Measurements from ENCODE around the gene ATPAF2. TPM values are rescaled to one million over a fixed set of nuclear protein-coding genes. Genes with fewer than 3 reads are reported as not detected.

ATPAF2 gene
- total RNA-seq, 3 donors from 2014 or later (not counting 1 experiment from before 2014, with no cell fraction given), result 31.4 to 43.4 (median 41.5) TPM

DNA sequence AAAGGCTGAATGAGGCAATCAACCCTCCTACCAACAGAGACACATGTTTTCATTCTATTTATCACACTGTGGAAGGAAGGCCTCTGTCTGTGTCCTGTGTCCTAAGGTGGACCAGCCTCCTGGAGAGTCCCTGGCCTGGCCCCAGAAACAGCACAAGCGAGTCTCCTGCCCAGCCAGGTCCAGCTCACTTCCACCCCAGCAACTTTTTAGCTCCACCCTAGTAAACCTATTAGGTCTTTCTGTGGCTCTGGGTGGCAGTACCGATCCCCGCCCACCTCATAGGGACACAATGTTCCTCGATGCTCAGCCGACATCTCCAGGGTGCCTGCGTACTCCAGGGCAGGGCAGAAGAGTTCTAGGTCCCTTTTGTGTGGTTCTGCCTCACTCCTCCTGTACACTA lies 55.6 kb downstream of the ATPAF2 start:
- ATAC-seq, result no peak

DNA sequence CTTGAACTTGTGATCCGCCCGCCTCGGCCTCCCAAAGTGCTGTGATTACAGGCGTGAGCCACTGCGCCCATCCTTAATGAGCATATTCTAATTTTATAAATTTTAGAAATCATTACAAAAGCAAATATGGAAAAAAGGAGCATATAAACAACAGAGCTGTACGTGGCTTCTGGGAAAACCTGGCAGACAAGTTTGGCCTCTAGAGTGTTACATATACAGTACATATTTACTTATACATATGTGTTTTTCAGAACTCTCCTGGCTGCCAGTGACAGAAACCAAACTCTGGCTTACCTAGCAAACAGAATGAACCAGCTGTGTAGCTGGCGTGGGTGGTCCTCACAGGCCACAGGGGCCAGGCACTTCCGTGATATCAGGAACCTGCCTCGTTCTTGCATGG lies 56.2 kb downstream of the ATPAF2 start:
- WGBS (ENCODE audit: insufficient coverage), result 91% methylated on average over 8 of the region's 9 CpGs
- Mint-ChIP-seq H3K27me3 (ENCODE audit: low read depth in 2 of 2) (no peaks in the 10 kb centered on the region), H3K4me3 (no peak overlapping the region), H3K27ac (no peak overlapping the region), H3K36me3 (no peaks in the 10 kb centered on the region), H3K4me1 (no peaks in the 10 kb centered on the region), H3K9me3 (no peaks in the 10 kb centered on the region)
- Histone ChIP-seq H3K27me3 (ENCODE audit: control insufficient read depth, insufficient read depth, low read length) (no peaks in the 10 kb centered on the region), H3K36me3 (ENCODE audit: control insufficient read depth, insufficient read depth, low read length) (no peaks in the 10 kb centered on the region), H3K27ac (ENCODE audit: low read length) (no peak overlapping the region), H3K4me3 (ENCODE audit: low read length) (no peak overlapping the region), H3K9me3 (ENCODE audit: control insufficient read depth, insufficient read depth, low read length) (no peaks in the 10 kb centered on the region), H3K4me1 (ENCODE audit: control insufficient read depth, insufficient read depth, low read length) (no peaks in the 10 kb centered on the region)
- DNase-seq, result no peak
- TF ChIP-seq, protein P1, sequence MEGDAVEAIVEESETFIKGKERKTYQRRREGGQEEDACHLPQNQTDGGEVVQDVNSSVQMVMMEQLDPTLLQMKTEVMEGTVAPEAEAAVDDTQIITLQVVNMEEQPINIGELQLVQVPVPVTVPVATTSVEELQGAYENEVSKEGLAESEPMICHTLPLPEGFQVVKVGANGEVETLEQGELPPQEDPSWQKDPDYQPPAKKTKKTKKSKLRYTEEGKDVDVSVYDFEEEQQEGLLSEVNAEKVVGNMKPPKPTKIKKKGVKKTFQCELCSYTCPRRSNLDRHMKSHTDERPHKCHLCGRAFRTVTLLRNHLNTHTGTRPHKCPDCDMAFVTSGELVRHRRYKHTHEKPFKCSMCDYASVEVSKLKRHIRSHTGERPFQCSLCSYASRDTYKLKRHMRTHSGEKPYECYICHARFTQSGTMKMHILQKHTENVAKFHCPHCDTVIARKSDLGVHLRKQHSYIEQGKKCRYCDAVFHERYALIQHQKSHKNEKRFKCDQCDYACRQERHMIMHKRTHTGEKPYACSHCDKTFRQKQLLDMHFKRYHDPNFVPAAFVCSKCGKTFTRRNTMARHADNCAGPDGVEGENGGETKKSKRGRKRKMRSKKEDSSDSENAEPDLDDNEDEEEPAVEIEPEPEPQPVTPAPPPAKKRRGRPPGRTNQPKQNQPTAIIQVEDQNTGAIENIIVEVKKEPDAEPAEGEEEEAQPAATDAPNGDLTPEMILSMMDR (IDR thresholded peaks at IDR 0.05), result no peak
- ATAC-seq, result no peak
- intact Hi-C loops (cut with micrococcal nuclease), result no loop called here

More for the DNA sequence above, 55.6 kb downstream of the ATPAF2 start:
- no peaks in the 10 kb centered on the region for H3K4me1 ChIP-seq (ENCODE audit: control insufficient read depth, insufficient read depth, low read length)
- H3K9me3 ChIP-seq (ENCODE audit: control insufficient read depth, insufficient read depth, low read length), result no peaks in the 10 kb centered on the region
- H3K27me3 Mint-ChIP-seq (ENCODE audit: low read depth in 2 of 2), result no peaks in the 10 kb centered on the region
- H3K4me1 Mint-ChIP-seq, result no peaks in the 10 kb centered on the region
- H3K36me3 Mint-ChIP-seq, result no peaks in the 10 kb centered on the region
- H3K27me3 ChIP-seq (ENCODE audit: control insufficient read depth, insufficient read depth, low read length), result no peaks in the 10 kb centered on the region
- TF ChIP-seq, protein P1 (IDR thresholded peaks at IDR 0.05), result no peak
- DNase-seq, result no peak
- no peak overlapping the region for H3K4me3 Mint-ChIP-seq
- 94% methylated on average over 6 of the region's 6 CpGs for WGBS (ENCODE audit: insufficient coverage)
- H3K9me3 Mint-ChIP-seq, result no peaks in the 10 kb centered on the region
- H3K4me3 ChIP-seq (ENCODE audit: low read length), result no peak overlapping the region
- H3K36me3 ChIP-seq (ENCODE audit: control insufficient read depth, insufficient read depth, low read length), result no peaks in the 10 kb centered on the region
- intact Hi-C loops (cut with micrococcal nuclease), result no loop called here
- H3K27ac Mint-ChIP-seq, result no peak overlapping the region
- H3K27ac ChIP-seq (ENCODE audit: low read length), result no peak overlapping the region

DNA sequence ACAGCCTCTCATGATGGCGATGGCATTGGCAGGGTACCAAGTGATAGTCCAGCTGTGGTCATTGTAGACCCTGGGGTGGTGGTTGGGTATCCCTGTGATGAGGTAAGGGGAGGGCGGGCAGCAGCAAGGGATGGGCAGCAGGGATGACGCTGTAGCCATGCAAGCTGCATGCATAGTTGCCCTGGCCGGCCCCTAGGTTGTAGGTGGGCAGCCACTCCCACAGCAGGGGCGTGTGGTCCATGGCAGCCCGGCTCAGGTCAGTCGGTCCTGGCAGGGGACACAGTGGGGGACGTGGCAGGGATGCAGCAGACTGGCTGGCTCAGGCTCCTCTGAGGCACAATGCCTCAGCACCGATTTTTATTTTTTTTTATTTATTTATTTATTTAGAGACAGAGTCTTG lies 57.6 kb downstream of the ATPAF2 start:
- ATAC-seq (no peak), DNase-seq (no peak)
- TF ChIP-seq, protein P1 (IDR thresholded peaks at IDR 0.05), result no peak
- Mint-ChIP-seq H3K9me3 (no peaks in the 10 kb centered on the region), H3K4me1 (no peaks in the 10 kb centered on the region), H3K27ac (no peak overlapping the region), H3K4me3 (no peak overlapping the region), H3K36me3 (no peaks in the 10 kb centered on the region), H3K27me3 (ENCODE audit: low read depth in 2 of 2) (no peaks in the 10 kb centered on the region)
- H3K4me1 ChIP-seq (ENCODE audit: control insufficient read depth, insufficient read depth, low read length), result no peaks in the 10 kb centered on the region
- no peak overlapping the region for H3K27ac ChIP-seq (ENCODE audit: low read length)
- intact Hi-C loops (cut with micrococcal nuclease), result no loop called here
- no peak overlapping the region for H3K4me3 ChIP-seq (ENCODE audit: low read length)
- no peaks in the 10 kb centered on the region for H3K27me3 ChIP-seq (ENCODE audit: control insufficient read depth, insufficient read depth, low read length)
- WGBS (ENCODE audit: insufficient coverage), result 92% methylated on average over 8 of the region's 9 CpGs
- H3K36me3 ChIP-seq (ENCODE audit: control insufficient read depth, insufficient read depth, low read length), result no peaks in the 10 kb centered on the region
- H3K9me3 ChIP-seq (ENCODE audit: control insufficient read depth, insufficient read depth, low read length), result no peaks in the 10 kb centered on the region

DNA sequence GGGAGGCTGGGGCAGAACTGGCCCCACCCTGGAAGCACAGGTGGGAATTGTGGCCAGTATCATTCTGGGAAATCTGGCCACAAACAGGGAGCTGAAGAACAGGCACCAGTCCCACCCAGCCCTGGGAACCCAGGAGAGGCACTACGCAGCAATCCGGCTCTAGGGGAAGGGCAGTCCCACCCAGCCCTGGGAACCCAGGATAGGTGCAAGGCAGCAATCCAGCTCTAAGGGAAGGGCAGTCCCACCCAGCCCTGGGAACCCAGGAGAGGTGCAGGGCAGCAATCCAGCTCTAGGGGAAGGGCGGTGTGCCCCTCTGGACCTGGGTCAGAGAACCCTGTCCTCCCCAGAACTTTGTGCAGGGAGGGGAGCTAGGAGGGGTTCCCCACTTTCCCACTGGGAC lies 59.2 kb downstream of the ATPAF2 start:
- Mint-ChIP-seq H3K36me3 (no peaks in the 10 kb centered on the region), H3K27me3 (ENCODE audit: low read depth in 2 of 2) (no peaks in the 10 kb centered on the region), H3K4me1 (no peaks in the 10 kb centered on the region), H3K4me3 (no peak overlapping the region), H3K27ac (no peak overlapping the region), H3K9me3 (no peaks in the 10 kb centered on the region)
- intact Hi-C loops (cut with micrococcal nuclease), result no loop called here
- no peak for ATAC-seq
- H3K36me3 ChIP-seq (ENCODE audit: control insufficient read depth, insufficient read depth, low read length), result no peaks in the 10 kb centered on the region
- TF ChIP-seq, protein P1 (IDR thresholded peaks at IDR 0.05), result no peak
- no peak overlapping the region for H3K27ac ChIP-seq (ENCODE audit: low read length)
- no peaks in the 10 kb centered on the region for H3K4me1 ChIP-seq (ENCODE audit: control insufficient read depth, insufficient read depth, low read length)
- 92% methylated on average over 3 of the region's 3 CpGs for WGBS (ENCODE audit: insufficient coverage)
- H3K9me3 ChIP-seq (ENCODE audit: control insufficient read depth, insufficient read depth, low read length), result no peaks in the 10 kb centered on the region
- H3K4me3 ChIP-seq (ENCODE audit: low read length), result no peak overlapping the region
- no peak for DNase-seq
- no peaks in the 10 kb centered on the region for H3K27me3 ChIP-seq (ENCODE audit: control insufficient read depth, insufficient read depth, low read length)

Measured in natural killer cell (primary cell).